ENCODE results near the gene SMC1B.
"Not testable (repeated sequence)": the region's sequence is repeated elsewhere in the genome, so short reads cannot be mapped to it uniquely, and the experiment has no call there.

SMC1B gene

DNA sequence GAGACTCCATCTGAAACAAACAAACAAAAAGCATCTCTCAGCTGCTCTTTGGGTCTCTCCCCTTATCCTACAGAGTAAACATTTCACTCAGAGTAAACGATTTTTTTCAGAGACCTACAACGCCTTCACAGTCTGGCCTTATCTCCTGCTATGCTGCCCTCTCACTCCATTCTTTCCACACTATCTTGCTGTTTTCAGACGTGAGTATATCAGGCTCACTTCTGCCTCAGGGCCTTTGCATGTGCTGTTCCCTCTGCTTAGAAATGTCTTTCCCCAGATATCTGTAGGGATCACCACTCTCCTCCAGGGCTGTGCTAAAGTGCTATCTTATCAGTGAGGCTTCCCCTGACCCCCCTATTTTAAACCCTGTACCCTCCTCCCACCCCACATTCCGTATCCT lies 6.6 kb upstream of the SMC1B start:
- no peak for DNase-seq (ENCODE audit: low read depth)

DNA sequence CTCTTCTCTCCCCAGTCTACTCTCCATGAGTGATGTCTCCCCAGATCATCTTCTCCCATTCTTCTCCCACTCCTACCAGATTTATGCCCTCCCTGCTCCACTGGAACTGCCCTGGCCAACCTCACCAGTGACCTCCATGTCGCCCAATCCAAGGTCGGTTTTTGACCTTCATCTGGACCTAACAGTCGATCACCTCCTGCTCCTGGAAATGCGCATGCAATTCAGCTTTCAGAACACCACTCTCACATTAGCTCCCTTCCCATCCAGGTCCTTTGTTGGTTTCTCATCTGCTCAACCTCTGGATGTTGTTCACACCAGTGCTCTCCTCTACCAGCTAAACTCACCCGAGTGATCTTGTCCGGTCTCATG lies 5.4 kb upstream of the SMC1B start:
- DNase-seq (ENCODE audit: low read depth) = no peak

DNA sequence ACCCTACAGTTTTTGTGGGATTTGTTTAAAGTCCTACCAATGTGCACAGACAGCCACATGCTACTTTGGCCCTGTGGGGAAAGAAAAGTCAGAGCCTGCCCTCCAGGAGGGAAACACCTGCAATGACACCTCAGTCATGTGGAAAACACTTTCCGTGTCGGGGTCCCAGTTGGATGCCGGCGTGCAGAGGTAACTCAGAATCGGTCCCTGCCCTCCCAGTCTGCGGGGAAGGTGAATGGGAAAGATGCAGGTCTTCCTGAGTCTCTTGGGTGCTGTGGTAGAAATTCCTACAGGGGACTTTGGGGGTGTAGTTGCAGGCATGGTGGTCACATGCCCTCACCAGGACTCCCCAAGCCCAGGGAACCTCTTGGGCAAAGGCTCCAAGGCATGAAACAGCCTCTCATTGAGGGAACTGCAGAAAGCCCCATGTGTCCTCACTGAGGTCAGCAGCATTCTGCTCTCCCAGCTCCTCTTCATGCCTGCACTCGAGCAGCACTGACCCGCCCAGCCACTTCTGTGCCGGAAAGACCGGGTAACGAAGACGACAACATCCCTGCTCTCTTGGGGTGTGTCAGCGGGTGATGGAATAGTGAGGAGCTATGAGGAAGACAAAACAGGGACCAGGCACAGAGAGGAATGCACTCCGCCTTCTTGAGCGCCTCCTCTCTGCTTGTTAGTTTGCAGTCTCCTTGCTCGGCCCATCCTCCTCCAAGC lies 4.8 kb upstream of the SMC1B start:
- DNase-seq (ENCODE audit: low read depth) = no peak

DNA sequence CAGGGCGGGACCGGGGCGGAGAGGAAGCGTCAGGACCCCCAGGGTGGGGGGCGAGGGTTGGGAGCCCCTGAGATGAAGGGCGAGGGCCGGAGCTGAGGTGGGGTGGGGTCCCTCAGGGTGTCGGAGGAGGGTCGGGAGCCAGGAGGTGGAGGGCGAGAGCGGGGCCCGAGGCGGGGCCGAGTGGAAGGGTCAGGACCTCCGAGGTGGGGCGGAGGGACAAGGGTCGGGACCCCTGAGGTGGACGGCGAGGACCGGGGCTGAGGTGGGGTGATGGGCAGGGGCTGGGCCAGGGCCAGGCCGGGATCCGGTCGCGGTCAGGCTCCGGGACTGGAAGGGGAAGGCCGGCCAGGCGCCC lies 409 bp downstream of the SMC1B start:
- DNase-seq (ENCODE audit: low read depth) = no peak

DNA sequence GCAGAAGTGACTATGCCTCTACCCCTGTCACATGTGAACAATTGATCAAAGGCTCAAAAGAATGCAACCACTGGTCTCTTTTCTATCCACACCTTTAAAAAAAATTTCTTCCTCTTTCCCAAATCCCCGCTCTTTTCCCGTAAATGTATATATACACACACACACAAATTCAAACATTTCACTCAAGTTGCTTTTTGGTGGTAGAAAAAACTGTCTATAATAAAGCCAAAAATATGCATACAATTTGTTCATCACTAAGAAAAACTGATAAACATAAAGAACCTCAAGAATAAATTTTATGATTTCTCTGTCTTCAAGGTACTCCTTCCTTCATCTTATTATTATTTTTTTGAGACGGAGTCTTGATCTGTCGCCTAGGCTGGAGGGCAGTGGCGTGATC lies 5.6 kb downstream of the SMC1B start:
- DNase-seq (ENCODE audit: low read depth) = no peak

DNA sequence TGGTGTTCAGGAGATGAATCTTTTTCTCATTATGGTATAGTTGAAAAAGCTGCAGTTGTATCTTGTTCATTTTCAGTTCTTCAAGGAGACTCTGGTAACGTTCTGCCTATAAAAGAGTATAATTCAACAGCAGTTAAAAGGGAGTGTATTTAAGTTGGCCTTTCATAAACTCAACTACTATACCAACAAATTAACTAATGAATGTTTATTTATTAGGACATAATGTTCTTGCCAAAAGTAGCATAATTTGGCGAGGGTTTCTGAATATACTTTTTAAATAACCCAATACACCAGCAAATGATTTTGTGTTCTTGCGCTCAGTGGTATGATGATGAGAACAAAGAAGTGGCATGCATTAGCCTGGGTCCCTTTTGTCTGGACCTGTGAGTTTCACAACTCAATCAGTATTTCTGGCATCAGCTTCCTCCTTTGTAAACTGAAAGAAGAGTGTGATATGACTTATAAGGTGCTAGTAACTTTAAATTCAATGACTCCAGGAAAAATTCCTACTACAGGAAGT lies 10.9 kb downstream of the SMC1B start:
- DNase-seq (ENCODE audit: low read depth) = no peak

DNA sequence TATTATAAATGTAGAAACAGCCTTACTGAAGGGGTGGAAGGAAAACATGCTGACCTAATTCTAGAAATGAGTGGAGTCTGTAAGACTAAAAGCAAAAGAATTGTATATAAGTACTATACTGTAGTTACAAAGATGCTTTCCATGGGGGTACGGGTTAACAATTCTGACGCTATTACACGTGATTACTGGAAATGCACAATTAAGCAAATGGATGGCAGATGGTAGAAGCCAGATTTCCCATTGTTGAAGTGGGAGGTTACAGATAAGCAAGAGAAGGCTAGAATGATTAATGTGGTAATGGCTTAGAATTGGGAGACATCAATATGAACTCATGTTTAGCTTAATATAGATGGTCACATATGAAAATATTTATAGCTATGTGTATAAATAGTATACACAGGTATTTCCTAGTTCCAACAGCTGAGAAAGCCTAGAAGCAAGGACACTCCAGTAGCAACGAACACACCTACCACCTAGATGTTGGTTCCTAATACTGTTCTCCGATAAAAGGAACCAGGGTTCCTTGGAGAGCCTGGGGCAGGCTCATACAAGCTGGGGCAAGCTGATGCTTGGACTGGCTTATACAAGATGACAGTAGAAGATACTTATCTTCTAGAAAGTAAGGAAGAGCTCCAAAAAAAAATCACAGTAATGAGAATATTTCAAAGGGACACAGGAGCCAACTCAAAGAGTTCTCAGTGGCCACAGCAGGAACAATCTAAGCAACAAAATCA lies 13.5 kb downstream of the SMC1B start:
- no peak for DNase-seq (ENCODE audit: low read depth)

DNA sequence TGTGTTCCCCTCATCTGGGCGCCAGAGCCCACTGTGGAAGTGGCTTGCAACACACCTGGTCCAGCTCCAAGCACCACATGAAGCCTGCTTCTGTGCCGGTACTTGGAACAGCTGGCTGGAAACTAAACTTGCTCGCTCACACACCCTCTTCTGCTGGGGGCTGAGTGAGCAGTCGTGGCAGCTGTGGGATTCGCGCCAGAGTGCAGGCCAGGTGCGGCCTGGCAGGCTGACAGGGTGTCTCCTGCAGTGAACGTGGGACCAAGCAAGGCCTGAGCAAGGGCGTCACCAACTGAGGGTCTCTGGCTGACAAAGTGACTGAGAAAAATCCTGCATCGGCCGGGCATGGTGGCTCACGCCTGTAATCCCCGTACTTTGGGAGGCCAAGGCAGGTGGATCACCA lies 15.2 kb downstream of the SMC1B start:
- no peak for DNase-seq (ENCODE audit: low read depth)

DNA sequence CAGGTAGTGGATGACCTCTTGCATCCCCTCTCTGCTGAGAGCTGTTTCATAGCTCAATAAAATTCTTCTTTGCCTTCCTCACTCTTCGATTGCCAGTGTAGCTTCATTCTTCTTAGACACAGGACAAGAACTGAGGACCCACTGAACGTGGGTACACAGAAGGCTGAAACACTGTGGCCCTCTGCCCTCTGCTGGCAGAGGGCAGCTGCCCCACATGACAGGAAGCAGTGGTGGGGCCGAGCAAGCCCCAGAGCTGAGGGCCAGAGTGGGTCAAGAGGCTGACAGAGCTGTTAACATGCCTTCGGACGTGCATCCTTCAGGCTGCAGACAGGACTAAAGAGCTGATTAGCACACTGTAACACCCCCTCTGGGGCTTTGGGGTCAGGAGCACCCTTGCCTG lies 15.6 kb downstream of the SMC1B start:
- DNase-seq (ENCODE audit: low read depth) = no peak

DNA sequence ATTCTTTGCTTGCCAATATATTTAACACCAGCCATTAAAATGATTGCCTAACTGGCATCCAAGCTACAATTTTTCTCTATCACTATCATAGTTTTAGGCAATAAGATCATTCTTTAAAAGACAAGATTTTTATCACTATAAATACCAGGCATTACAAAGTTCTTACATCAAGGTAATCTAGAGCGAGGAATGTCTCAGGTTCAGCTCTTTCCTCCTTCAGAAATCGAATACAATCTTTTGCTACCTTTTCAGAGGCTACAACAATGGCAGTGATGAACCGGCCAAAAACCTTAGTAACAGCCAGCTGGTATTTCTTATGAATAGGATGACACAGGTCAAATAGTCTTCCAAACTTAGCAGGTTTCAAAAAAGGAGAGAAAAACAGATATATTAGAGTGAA lies 23.9 kb downstream of the SMC1B start:
- DNase-seq (ENCODE audit: low read depth) = no peak

DNA sequence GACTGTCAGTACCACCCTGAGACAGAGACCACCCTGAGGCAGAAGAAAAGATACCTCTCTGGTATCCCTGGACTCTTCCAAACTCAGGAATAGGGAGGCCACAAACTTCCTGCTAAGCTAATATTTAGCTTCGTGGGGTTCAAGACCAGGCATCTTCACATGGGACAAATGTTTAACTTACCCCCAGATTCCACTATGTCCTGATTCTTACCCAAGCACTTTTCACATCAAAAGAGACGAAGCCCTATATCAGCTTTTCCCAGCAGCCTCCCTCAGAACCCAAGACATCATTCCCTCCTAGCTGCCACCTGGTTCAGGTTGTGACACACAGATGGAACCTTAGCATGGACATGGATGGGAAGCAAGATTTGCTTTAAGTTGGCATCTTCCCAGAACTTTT lies 32.1 kb downstream of the SMC1B start:
- no peak for DNase-seq (ENCODE audit: low read depth)

DNA sequence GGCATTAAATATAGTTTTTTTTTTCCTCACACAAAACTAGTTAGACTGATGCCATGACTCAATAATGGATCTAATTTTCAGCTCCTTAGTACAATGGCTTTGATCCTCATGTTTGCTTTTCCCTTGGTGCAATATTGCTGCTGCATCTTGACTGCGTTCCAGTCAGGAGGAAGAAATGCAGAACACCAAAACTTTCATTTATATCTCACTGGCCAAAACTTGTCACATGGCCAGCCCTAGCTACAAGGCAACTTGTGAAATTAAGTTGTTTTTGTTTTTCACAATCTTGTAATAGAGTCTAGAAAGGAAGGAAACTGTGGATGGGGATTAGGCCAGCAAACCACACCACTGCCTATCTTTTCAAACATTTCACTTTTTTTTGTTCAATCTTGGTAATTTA lies 36.7 kb downstream of the SMC1B start:
- no peak for DNase-seq (ENCODE audit: low read depth)

DNA sequence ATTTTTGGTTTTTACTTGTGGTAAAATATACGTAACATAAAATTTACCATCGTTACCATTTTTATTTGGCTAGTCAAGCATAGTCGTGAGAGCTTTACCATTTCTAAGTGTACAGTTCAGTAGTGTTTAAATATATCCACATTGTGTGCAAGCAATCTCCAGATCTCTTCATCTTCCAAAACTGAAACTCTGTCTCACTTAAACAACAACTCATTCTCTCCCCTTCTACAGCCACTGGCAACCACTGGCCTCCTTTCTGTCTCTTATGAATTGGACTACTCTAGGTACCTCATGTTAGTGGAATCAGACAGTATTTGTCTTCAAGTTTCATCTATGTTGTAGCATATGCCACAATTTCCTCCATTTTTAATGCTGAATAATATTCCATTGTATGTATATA lies 37.4 kb downstream of the SMC1B start:
- no peak for DNase-seq (ENCODE audit: low read depth)

DNA sequence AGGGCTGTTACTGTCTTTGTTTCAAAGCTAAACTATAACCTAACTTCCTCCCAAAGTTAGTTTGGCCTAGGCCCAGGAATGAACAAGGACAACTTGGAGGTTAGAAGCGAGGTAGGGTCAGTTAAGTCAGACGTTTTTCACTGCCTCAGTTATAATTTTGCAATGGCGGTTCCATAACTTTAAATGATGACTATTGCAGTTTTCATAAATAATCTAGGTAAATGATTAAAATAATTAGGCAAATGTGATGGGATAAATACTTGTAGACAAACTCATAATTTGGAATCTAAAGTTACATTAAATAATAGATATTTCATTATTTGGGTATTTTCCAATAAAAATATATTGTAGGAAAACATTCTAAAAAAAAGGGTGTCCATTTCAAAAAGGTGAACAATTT lies 39.8 kb downstream of the SMC1B start:
- DNase-seq (ENCODE audit: low read depth) = not testable (repeated sequence)

DNA sequence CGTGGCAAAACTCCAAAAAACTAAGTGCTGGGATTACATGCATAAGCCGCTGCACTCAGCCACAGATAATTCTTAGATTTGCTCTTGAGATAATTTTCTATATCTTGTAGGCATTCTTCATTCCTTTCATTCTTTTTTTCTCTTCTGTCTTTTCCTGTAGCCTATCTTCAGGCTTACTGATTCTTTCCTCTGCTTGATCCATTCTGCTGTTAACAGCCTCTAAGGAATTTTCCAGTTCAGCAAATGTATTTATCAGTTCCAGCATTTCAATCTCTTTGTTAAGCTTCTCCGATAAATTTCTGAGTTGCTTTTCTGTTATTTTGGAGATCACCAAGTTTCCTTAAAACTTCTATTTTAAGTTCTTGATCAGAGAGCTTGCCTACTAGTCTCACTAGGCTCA lies 46.7 kb downstream of the SMC1B start:
- no peak for DNase-seq (ENCODE audit: low read depth)

DNA sequence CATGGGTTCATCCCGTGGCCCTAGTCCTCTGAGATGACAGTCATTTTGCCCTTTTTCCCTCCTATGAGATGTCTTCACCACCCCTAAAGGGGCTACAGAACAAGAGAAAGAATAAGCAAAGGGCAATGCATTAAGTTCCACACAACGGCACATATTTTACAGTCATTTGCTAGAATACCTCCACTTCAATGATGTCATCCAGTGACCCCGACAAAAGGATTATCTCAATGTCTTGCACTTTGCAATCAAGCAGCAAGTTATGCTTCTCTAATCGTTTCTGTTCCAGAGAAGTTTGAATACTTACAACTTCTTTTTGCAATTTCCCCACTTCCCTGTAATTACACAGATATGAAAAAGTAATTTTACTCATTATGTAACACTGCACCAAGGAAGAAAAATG lies 53.8 kb downstream of the SMC1B start:
- DNase-seq (ENCODE audit: low read depth) = no peak

DNA sequence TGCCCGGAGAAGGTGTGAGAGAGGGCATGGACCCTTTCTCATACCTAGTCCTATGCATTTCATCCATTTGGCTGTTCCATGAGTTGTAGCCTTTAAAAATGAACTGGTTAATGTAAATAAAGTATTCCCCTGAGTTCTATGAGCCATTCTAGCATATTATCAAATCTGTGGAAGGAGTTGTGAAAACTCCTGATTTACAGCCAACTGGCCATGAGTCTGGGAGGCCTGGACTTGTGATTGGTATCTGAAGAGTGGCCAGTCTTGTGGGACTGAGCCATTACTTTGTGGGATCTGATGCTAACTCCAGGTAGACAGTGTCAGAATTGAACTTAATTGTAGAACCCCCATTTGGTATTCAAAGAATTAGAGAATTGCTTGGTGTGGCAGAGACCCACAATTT lies 55.3 kb downstream of the SMC1B start:
- DNase-seq (ENCODE audit: low read depth) = no peak

DNA sequence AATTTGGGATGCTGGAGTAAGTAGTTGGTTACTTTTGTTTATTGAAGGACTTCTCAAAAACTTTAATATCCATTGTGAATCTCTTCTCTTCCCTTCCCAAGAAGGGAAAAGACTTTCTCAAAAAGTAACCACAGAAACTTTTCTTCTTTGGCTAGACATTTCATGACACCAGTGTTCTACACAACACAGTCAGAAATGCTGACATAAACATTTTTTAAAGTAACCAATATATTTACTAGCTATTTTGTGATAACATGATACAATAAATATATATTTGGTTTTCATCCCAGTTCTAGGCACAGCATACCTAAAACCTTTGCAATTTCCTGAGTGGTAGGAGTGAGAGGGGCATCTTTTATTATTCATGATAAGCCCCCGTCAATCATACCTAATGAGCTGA lies 55.9 kb downstream of the SMC1B start:
- DNase-seq (ENCODE audit: low read depth) = no peak

DNA sequence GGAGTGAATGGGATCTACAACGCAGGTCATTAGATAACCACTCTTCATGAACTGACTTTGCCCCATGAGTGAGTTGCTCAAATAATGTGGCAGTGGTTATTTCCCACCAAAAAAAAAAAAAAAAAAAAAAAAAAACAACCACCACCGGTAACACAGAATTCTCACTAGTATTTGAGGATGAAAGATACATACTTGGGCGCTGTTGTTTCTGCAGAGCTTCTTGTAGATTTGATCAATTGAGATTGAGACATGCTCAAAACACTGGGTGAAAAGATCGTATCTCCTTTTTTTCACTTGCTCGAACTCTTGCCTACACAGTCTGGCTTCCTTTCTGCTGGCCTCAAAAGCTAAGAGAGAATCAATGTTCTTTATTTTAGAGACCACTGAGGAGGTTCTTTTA lies 59.6 kb downstream of the SMC1B start:
- no peak for DNase-seq (ENCODE audit: low read depth)

DNA sequence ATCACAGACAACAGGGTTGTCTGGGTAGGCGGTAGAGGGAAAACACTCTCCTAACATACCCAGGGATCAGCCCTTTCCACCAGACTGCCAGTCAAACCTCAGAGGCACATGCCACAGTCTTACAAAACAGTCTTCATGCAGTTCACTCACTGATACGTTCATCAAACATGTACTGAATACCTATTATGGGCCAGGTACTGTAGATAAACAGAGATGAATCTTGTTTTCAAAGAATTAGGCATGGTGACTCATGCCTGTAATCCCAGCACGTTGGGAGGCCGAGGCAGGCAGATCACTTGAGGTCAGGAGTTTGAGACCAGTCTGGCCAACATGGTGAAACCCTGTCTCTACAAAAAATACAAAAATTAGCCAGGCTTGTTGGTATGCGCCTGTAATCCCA lies 60.6 kb downstream of the SMC1B start:
- DNase-seq (ENCODE audit: low read depth) = not testable (repeated sequence)

DNA sequence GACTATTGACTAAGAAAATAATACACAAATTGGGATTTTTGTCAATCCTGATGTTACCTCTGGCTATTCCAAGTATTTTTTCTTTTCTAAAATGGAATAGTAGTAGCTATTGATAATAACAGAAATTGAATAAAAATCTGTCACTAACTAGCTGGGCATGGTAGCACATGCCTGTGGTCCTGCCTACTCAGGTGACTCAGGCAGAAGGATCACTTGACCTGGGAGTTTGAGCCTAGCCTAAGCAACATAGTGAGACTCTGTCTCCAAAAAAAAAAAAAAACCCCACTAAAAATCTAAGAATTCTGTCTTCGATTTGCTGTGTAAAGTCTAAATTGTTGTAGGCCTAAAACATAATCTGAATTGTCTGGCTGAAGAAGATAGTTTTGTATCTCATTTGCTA lies 61.4 kb downstream of the SMC1B start:
- no peak for DNase-seq (ENCODE audit: low read depth)

DNA sequence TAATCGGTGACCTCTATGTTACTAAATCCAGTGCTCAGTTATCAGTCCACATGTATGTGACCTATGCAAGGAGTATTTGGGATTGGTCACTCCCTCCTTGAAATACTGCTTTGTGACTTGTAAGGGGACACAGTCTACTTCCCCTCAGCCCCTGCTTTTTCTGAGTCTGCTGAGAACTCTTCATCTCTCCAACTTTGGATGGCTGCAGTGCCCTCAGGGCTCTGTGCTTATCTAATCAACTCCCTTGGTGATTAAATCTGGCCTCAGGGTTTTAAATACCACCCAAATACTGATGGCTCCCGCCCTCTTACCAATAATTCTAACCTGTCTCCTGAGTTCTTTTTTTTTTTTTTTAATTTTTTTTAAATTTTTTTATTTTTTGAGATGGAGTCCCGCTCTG lies 63.5 kb downstream of the SMC1B start:
- DNase-seq (ENCODE audit: low read depth) = no peak

DNA sequence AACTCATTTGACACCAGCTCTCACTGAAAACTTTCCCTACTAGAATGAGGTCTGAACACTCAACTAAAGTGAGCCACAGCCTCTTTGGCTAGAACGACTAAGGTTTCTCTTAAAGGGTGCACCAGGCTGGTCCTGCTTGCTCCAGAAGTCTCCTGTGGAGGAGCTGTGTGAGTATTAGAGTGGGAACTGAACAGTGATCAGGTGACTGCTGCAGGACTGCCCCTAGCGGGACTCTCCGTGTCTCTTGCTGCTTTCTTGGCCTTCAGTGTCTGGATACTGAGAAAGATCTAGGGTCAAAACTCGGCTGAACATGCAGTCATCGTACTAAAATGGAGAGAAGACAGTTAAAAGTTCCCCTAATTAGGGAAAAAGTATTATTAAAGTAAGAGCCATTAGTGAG lies 69.1 kb downstream of the SMC1B start:
- DNase-seq (ENCODE audit: low read depth) = no peak

DNA sequence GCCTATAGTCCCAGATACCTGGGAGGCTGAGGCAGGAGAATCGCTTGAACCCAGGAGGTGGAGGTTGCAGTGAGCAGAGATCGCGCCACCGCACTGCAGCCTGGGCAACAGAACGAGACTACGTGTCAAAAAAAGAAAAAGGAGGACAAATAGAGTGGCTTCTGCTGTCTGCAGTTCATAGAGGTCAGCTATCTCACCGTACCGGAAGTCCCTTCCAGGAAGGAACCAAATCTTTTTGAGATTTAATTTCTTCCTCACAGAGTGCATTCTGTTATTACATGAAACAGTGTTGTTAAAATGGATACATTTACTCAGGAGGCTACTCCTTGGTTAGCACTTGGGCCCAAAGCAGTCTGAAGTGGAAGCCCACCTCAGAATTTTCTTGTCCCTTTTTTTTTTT lies 70.3 kb downstream of the SMC1B start:
- no peak for DNase-seq (ENCODE audit: low read depth)

Measured in HS-5 (cell line).